K562 (cell line): ENCODE measurements around the gene MYO1B. TPM values are rescaled to one million over a fixed set of nuclear protein-coding genes. Genes with fewer than 3 reads are reported as not detected.

Experiments used
- ATAC-seq: fragments of 200-7000 bp; cut with Tn5 transposase; 3 replicates; pipeline ENCODE4 v1.9.1; 2020; ENCODE audit warnings: moderate library complexity
- BruUV-seq: library from RNA; stranded (reverse); fragments of 400-500 nt; replicated peaks from 2 replicates; lab custom pipeline; 2021; lab: Mats Ljungman, UMichigan
- CTCF ChIA-PET: fragments of 300-600 bp; formaldehyde crosslinking; extraction: SDS; loops from one replicate; lab custom pipeline; 2021; ENCODE audit warnings: low intra/inter-chr PET ratio; lab: Yijun Ruan, JAX
- POLR2A ChIA-PET: fragments of 300-600, 350-650 bp; sonication (Branson Sonifier 250); formaldehyde crosslinking; extraction: SDS; loops from one replicate; lab custom pipeline; 2021; ENCODE audit warnings: antibody characterized with exemption, inconsistent platforms; lab: Yijun Ruan, JAX
- DNase-seq, 4 experiments: peaks; one replicate each; pipeline versions ENCODE4 v3.0.0 to v3.0.0-alpha.2; 2011 to 2018; ENCODE audit warnings: low spot score in 3 of 4, mixed read lengths in 3 of 4; ENCODE audit errors: extremely low read depth in 1 of 4
- FAIRE-seq: peaks from 2 replicates; lab custom pipeline; 2011; peaks lifted over from hg19 to GRCh38; lab: Jason Lieb, UNC
- H2AFZ ChIP-seq: 2 replicates; pipeline ENCODE4 v1.6.0; 2011; ENCODE audit warnings: low read depth, low read length, control low read depth, inconsistent platforms
- H3K27ac ChIP-seq: fragments of 200-600 bp; 3 replicates; pipeline ENCODE4 v1.8.0; 2011; ENCODE audit warnings: low read depth, mild to moderate bottlenecking, control low read depth, inconsistent platforms, low read length, moderate library complexity, mixed read lengths; ENCODE audit errors: extremely low read depth
- H3K27me3 ChIP-seq, 2 experiments: fragments of 300-600 bp in 1 of 2; 2 replicates in 1 of 2; 3 replicates in 1 of 2; pipeline versions ENCODE4 v1.6.0 to v1.8.0; 2011; ENCODE audit warnings: inconsistent platforms in 2 of 2, low read length in 2 of 2, mild to moderate bottlenecking in 1 of 2, mixed read lengths in 1 of 2, moderate library complexity in 1 of 2; ENCODE audit not compliant: control insufficient read depth in 2 of 2, insufficient read depth in 2 of 2
- H3K36me3 ChIP-seq: fragments of 300-600 bp; 3 replicates; pipeline ENCODE4 v1.8.0; 2011; ENCODE audit warnings: mild to moderate bottlenecking, low read length, inconsistent platforms; ENCODE audit not compliant: control insufficient read depth, insufficient read depth
- H3K4me1 ChIP-seq, 2 experiments: fragments of 200-600 bp in 1 of 2; replicated peaks in 1 of 2; 2 replicates in 1 of 2; 3 replicates in 1 of 2; pipeline versions ENCODE4 v1.5.1 to v1.8.0; 2011; ENCODE audit warnings: inconsistent platforms in 2 of 2, low read length in 2 of 2, mild to moderate bottlenecking in 1 of 2, mixed read lengths in 1 of 2, moderate library complexity in 1 of 2; ENCODE audit not compliant: control insufficient read depth in 2 of 2, insufficient read depth in 2 of 2
- H3K4me2 ChIP-seq: 2 replicates; pipeline ENCODE4 v1.6.1; 2011; ENCODE audit warnings: low read length, control low read depth, inconsistent platforms, mixed read lengths; ENCODE audit not compliant: insufficient read depth
- H3K4me3 ChIP-seq: fragments of 200-600 bp; sonication (generic), shearing (Covaris generic); 2 replicates; pipeline ENCODE4 v1.5.1; 2016; ENCODE audit warnings: control low read depth, inconsistent platforms
- H3K79me2 ChIP-seq: fragments of 200-600 bp; 3 replicates; pipeline ENCODE4 v1.8.0; 2011; ENCODE audit warnings: low read length, inconsistent platforms; ENCODE audit not compliant: control insufficient read depth, insufficient read depth
- H3K9ac ChIP-seq, 2 experiments: 2 replicates each; pipeline versions ENCODE4 v1.6.0 to v1.6.1; 2011; ENCODE audit warnings: low read depth in 2 of 2, low read length in 2 of 2, control low read depth in 1 of 2, inconsistent platforms in 1 of 2, mild to moderate bottlenecking in 1 of 2, mixed read lengths in 1 of 2; ENCODE audit not compliant: insufficient read depth in 1 of 2
- H3K9me1 ChIP-seq: one replicate; pipeline ENCODE4 v1.6.0; 2011; ENCODE audit warnings: inconsistent platforms, mild to moderate bottlenecking, low read length, moderate library complexity; ENCODE audit not compliant: control insufficient read depth, insufficient read depth
- H3K9me3 ChIP-seq: replicated peaks from 2 replicates; pipeline ENCODE4 v1.5.1; 2011; ENCODE audit warnings: low read depth, low read length, inconsistent platforms; ENCODE audit not compliant: control insufficient read depth, insufficient read depth
- H4K20me1 ChIP-seq: replicated peaks from 2 replicates; pipeline ENCODE4 v1.6.1; 2011; ENCODE audit warnings: low read length, inconsistent platforms, mixed read lengths; ENCODE audit not compliant: control insufficient read depth, insufficient read depth
- ATF7 ChIP-seq: fragments of 450-650 bp; IDR thresholded peaks from 2 replicates; pipeline ENCODE4 v1.7.1; 2014; ENCODE audit warnings: mild to moderate bottlenecking, moderate library complexity
- CHAMP1 ChIP-seq: fragments of 450-650 bp; IDR thresholded peaks from 2 replicates; pipeline ENCODE4 v1.6.1; 2016; ENCODE audit warnings: mild to moderate bottlenecking
- CTCFL ChIP-seq: IDR thresholded peaks from 2 replicates; pipeline ENCODE4 v1.6.1; 2011; ENCODE audit warnings: borderline replicate concordance, low read depth, mild to moderate bottlenecking, moderate library complexity, low read length; ENCODE audit not compliant: insufficient read depth, poor library complexity, severe bottlenecking
- DACH1 ChIP-seq: fragments of 450-650 bp; IDR thresholded peaks from 2 replicates; pipeline ENCODE4 v1.6.1; 2018; ENCODE audit not compliant: partially characterized antibody
- HLTF ChIP-seq: fragments of 450-650 bp; IDR thresholded peaks from 2 replicates; pipeline ENCODE4 v1.6.1; 2016
- MAFK ChIP-seq: IDR thresholded peaks from 2 replicates; pipeline ENCODE4 v1.6.1; 2011; ENCODE audit warnings: low read length, improper control_type of control experiment
- MEIS2 ChIP-seq: fragments of 450-650 bp; IDR thresholded peaks from 2 replicates; pipeline ENCODE4 v1.6.1; 2014; ENCODE audit warnings: mild to moderate bottlenecking; ENCODE audit not compliant: partially characterized antibody
- MLX ChIP-seq, 2 experiments: fragments of 450-650 bp in 1 of 2; sonication (generic) in 1 of 2; formaldehyde crosslinking; conservative IDR thresholded peaks; 2 replicates each; pipeline versions ENCODE4 v1.4.0 to v1.8.1; 2020 to 2022; ENCODE audit warnings: mild to moderate bottlenecking in 1 of 2, missing genetic modification reagents in 1 of 2
- NFATC3 ChIP-seq: fragments of 450-650 bp; IDR thresholded peaks from 2 replicates; pipeline ENCODE4 v1.6.1; 2017; ENCODE audit warnings: mild to moderate bottlenecking
- POLR2H ChIP-seq: IDR thresholded peaks from 2 replicates; pipeline ENCODE4 v1.6.1; 2016; ENCODE audit warnings: missing genetic modification characterization, low read depth, mild to moderate bottlenecking, control low read depth, missing compliant biosample characterization, moderate library complexity
- RBM14 ChIP-seq: fragments of 200-400 bp; formaldehyde crosslinking; IDR thresholded peaks from 2 replicates; pipeline ENCODE4 v1.6.1; 2018; ENCODE audit warnings: low read depth, mild to moderate bottlenecking, low read length, moderate library complexity, borderline replicate concordance; ENCODE audit not compliant: insufficient read depth
- RBM34 ChIP-seq: fragments of 200-400 bp; formaldehyde crosslinking; IDR thresholded peaks from 2 replicates; pipeline ENCODE4 v1.6.1; 2018; ENCODE audit warnings: low read length, borderline replicate concordance; ENCODE audit not compliant: insufficient read depth
- SP2 ChIP-seq: IDR thresholded peaks from 2 replicates; pipeline ENCODE4 v1.6.1; 2011; ENCODE audit warnings: mild to moderate bottlenecking, low read depth, low read length, moderate library complexity; ENCODE audit not compliant: poor library complexity, severe bottlenecking; ENCODE audit errors: extremely low read depth
- USF2 ChIP-seq: sonication (generic); formaldehyde crosslinking; IDR thresholded peaks from 2 replicates; pipeline ENCODE4 v1.5.0; 2020; ENCODE audit warnings: missing genetic modification reagents
- YBX1 ChIP-seq: fragments of 450-650 bp; IDR thresholded peaks from 2 replicates; pipeline ENCODE4 v1.7.1; 2016; ENCODE audit warnings: mild to moderate bottlenecking
- ZKSCAN1 ChIP-seq: fragments of 150-350 bp; IDR thresholded peaks from 2 replicates; pipeline ENCODE4 v1.6.1; 2016; ENCODE audit warnings: low read depth, low read length
- ZNF507 ChIP-seq: conservative IDR thresholded peaks from 2 replicates; pipeline ENCODE4 v1.6.1; 2017; ENCODE audit warnings: missing genetic modification characterization, missing compliant biosample characterization
- ZNF696 ChIP-seq: fragments of 250-450 bp; sonication (Bioruptor Pico); conservative IDR thresholded peaks from 2 replicates; pipeline ENCODE4 v1.4.0; 2020; ENCODE audit warnings: mild to moderate bottlenecking, moderate library complexity
- WGBS: fragments of 100-300 bp; shearing (Covaris generic); methylation state at CpG from one replicate; pipeline ENCODE4 v1.1.6; 2016; ENCODE audit warnings: low coverage, mixed read lengths; ENCODE audit not compliant: insufficient coverage; ENCODE audit errors: missing lambda C conversion rate; 5-methylcytosine and 5-hydroxymethylcytosine counted together
- in situ Hi-C: fragments of 300-500 bp; cut with MboI; formaldehyde crosslinking; loops from 4 replicates; pipeline ENCODE4 v1.15.0; 2018; ENCODE audit warnings: inconsistent platforms, mixed read lengths
- intact Hi-C: fragments of 100-400 bp; cut with micrococcal nuclease; formaldehyde crosslinking; loops from 2 replicates; pipeline ENCODE4 v1.14.2; 2022
- polyA plus RNA-seq, 8 experiments: library from polyadenylated mRNA; depleted of rRNA in 4 of 8; stranded (reverse) in 5 of 8; unstranded in 3 of 8; fragments of >200 nt; fragmentation: Nextera tagmentation in 2 of 8; fragmentation: Illumina TruSeq in 1 of 8; extraction: Ambion mirVana in 2 of 8; extraction: Trizol in 1 of 8; gene quantifications; 2 replicates each; pipeline versions ENCODE4 v1.2.1 to v1.2.3, GENCODE V29; 2011 to 2014; ENCODE audit warnings: inconsistent platforms in 1 of 8, missing spikeins in 1 of 8
- total RNA-seq, 7 experiments: library from RNA; depleted of rRNA in 6 of 7; stranded (reverse); fragments of >200 nt in 6 of 7; fragmentation: Illumina TruSeq in 2 of 7; extraction: Trizol in 2 of 7; gene quantifications; 2 replicates each; pipeline versions ENCODE4 v1.2.1 to v1.2.3, GENCODE V29; 2011 to 2021; ENCODE audit warnings: low replicate concordance in 1 of 7

Gene MYO1B
- total and polyA plus RNA-seq, 9 of the 15 experiments (the other 6 are each of a cell fraction or from before 2014, with no cell fraction given), result 0.04 to 0.33 (median 0.20) TPM; not detected in 5

GRCh38 chr2:191258996-191259395 is 13.8 kb downstream of the MYO1B start:
- intact Hi-C loops, result no loop called here
- Histone ChIP-seq H4K20me1 (no peaks in the 10 kb centered on the region), H3K4me3 (no peak overlapping the region), H3K9ac (no peak overlapping the region), H3K27me3 (no peaks in the 10 kb centered on the region), H3K4me1 (no peaks in the 10 kb centered on the region), H3K79me2 (no peaks in the 10 kb centered on the region), H3K9me3 (no peaks in the 10 kb centered on the region), H3K36me3 (no peaks in the 10 kb centered on the region), H3K4me2 (no peak overlapping the region), H2AFZ (no peak overlapping the region), H3K9me1 (no peaks in the 10 kb centered on the region), H3K27ac (no peak overlapping the region)
- DNase-seq (no peak), FAIRE-seq (no peak), ATAC-seq (no peak)
- 0% methylated on average over 3 of the region's 3 CpGs for WGBS
- ChIA-PET CTCF (no interaction called here), POLR2A (interaction anchor here (1.4 kb wide), 1 partner anchor 12 kb away, joined by 3 read pairs; no protein-coding TSS in a partner anchor)
- in situ Hi-C loops, result no loop called here
- no TSS peak for BruUV-seq
- TF ChIP-seq MLX (CRISPR knock-in tag; conservative IDR thresholded peaks at IDR 0.05) (no peak), ZNF696 (CRISPR knock-in tag) (no peak), NFATC3 (no peak), CHAMP1 (no peak), HLTF (no peak), USF2 (no peak), RBM14 (no peak), CTCFL (no peak), POLR2H (tag) (no peak), RBM34 (no peak), DACH1 (no peak), ZKSCAN1 (no peak), ZNF507 (tag) (no peak), YBX1 (no peak), MEIS2 (no peak), SP2 (no peak), MAFK (no peak), ATF7 (no peak)
